C4-2B (cell line): Measurements from ENCODE around the gene SYN1.

ENCODE experiments used
- ZFX ChIP-seq: fragments of 450-650 bp; IDR thresholded peaks from 2 replicates; pipeline ENCODE4 v1.6.1; 2017
- TF ChIP-seq, protein P1 (sequence below): fragments of 450-650 bp; conservative IDR thresholded peaks from 2 replicates; pipeline ENCODE4 v1.5.1; 2017; ENCODE audit warnings: mild to moderate bottlenecking

DNA sequence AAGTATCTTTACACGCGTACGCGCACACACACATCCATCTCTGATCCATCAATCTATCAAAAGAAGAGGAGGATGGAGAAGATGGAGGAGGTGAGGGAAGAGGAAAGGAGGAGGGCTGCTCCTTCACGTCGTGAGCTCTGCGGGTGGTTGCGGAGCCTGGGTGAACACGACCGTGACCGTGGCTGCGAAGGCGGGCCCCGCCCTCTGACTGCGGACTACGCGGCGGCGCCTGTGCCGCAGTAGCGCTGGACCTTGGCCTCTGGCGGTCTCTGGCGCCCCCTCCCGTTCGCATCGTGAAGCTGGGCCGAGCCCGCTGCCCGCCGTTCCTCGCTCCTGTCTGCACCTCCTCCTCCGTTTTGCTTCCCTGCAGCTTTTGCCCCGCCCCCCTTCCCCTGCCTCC is 96.4 kb downstream of the SYN1 start:
- TF ChIP-seq, protein P1, sequence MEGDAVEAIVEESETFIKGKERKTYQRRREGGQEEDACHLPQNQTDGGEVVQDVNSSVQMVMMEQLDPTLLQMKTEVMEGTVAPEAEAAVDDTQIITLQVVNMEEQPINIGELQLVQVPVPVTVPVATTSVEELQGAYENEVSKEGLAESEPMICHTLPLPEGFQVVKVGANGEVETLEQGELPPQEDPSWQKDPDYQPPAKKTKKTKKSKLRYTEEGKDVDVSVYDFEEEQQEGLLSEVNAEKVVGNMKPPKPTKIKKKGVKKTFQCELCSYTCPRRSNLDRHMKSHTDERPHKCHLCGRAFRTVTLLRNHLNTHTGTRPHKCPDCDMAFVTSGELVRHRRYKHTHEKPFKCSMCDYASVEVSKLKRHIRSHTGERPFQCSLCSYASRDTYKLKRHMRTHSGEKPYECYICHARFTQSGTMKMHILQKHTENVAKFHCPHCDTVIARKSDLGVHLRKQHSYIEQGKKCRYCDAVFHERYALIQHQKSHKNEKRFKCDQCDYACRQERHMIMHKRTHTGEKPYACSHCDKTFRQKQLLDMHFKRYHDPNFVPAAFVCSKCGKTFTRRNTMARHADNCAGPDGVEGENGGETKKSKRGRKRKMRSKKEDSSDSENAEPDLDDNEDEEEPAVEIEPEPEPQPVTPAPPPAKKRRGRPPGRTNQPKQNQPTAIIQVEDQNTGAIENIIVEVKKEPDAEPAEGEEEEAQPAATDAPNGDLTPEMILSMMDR, result peak; percentile 87
- no peak for TF ChIP-seq ZFX
